Chondrocyte (in vitro differentiated cells): ENCODE results near the gene SLC25A47. TPM values are rescaled to one million over a fixed set of nuclear protein-coding genes. Genes with fewer than 3 reads are reported as not detected.

Source experiments
- DNase-seq: peaks from one replicate; pipeline ENCODE4 v3.0.0; 2021; ENCODE audit warnings: mixed read lengths, low spot score
- H3K27ac Mint-ChIP-seq: one replicate; pipeline ENCODE4 v1.8.0; 2021; ENCODE audit warnings: mild to moderate bottlenecking, moderate library complexity, mixed read lengths; ENCODE audit not compliant: unreplicated experiment
- H3K27me3 Mint-ChIP-seq: 2 replicates; pipeline ENCODE4 v1.8.0; 2021; ENCODE audit warnings: low read depth, mixed read lengths
- H3K36me3 Mint-ChIP-seq: 2 replicates; pipeline ENCODE4 v1.8.0; 2021; ENCODE audit warnings: low read depth, mixed read lengths
- H3K4me1 Mint-ChIP-seq: 2 replicates; pipeline ENCODE4 v1.8.0; 2021; ENCODE audit warnings: low read depth, mild to moderate bottlenecking, mixed read lengths
- H3K4me3 Mint-ChIP-seq: one replicate; pipeline ENCODE4 v1.8.0; 2021; ENCODE audit warnings: mild to moderate bottlenecking, moderate library complexity, mixed read lengths; ENCODE audit not compliant: unreplicated experiment
- H3K9me3 Mint-ChIP-seq: 2 replicates; pipeline ENCODE4 v1.8.0; 2021; ENCODE audit warnings: low read depth, mixed read lengths
- CTCF ChIP-seq: fragments of 200-600 bp; sonication (generic); IDR thresholded peaks from 2 replicates; pipeline ENCODE4 v1.5.0; 2021; ENCODE audit warnings: antibody characterized with exemption, mild to moderate bottlenecking, moderate library complexity
- total RNA-seq: library from RNA; stranded (reverse); gene quantifications from 3 replicates; pipeline ENCODE4 v1.2.1, GENCODE V29; 2021

SLC25A47 gene
- total RNA-seq, 1 donor from 2014 or later, result not detected

- no peak overlapping the region for H3K27ac Mint-ChIP-seq
- no peak overlapping the region for H3K4me3 Mint-ChIP-seq
- peaks cover 42% of the 10 kb centered on the region for H3K36me3 Mint-ChIP-seq
- H3K27me3 Mint-ChIP-seq, result no peaks in the 10 kb centered on the region
- no peak for DNase-seq
- no peak for TF ChIP-seq CTCF
- peaks cover 6% of the 10 kb centered on the region for H3K4me1 Mint-ChIP-seq
- H3K9me3 Mint-ChIP-seq, result peaks cover 2% of the 10 kb centered on the region
Observed at GRCh38 chr14:100359881-100360280, 36.7 kb downstream of the SLC25A47 start.

GRCh38 chr14:100361626-100362025 lies 38.5 kb downstream of the SLC25A47 start:
- no peak for DNase-seq
- Mint-ChIP-seq H3K9me3 (peaks cover 2% of the 10 kb centered on the region), H3K4me1 (peaks cover 6% of the 10 kb centered on the region), H3K27ac (no peak overlapping the region), H3K36me3 (peaks cover 49% of the 10 kb centered on the region), H3K4me3 (no peak overlapping the region), H3K27me3 (no peaks in the 10 kb centered on the region)
- no peak for TF ChIP-seq CTCF

GRCh38 chr14:100362311-100362927 lies 39.3 kb downstream of the SLC25A47 start:
- DNase-seq, result no peak
- peaks cover 47% of the 10 kb centered on the region for H3K36me3 Mint-ChIP-seq
- TF ChIP-seq CTCF, result no peak
- H3K4me3 Mint-ChIP-seq, result no peak overlapping the region
- H3K27me3 Mint-ChIP-seq, result no peaks in the 10 kb centered on the region
- H3K9me3 Mint-ChIP-seq, result peaks cover 2% of the 10 kb centered on the region
- no peak overlapping the region for H3K27ac Mint-ChIP-seq
- peaks cover 6% of the 10 kb centered on the region for H3K4me1 Mint-ChIP-seq

- H3K36me3 Mint-ChIP-seq, result peaks cover 49% of the 10 kb centered on the region
- H3K4me3 Mint-ChIP-seq, result no peak overlapping the region
- H3K9me3 Mint-ChIP-seq, result peaks cover 2% of the 10 kb centered on the region
- peaks cover 6% of the 10 kb centered on the region for H3K4me1 Mint-ChIP-seq
- no peaks in the 10 kb centered on the region for H3K27me3 Mint-ChIP-seq
- no peak for DNase-seq
- no peak for TF ChIP-seq CTCF
- H3K27ac Mint-ChIP-seq, result no peak overlapping the region
Observed at GRCh38 chr14:100363053-100363452, 39.9 kb downstream of the SLC25A47 start.

GRCh38 chr14:100364403-100364802 lies 41.3 kb downstream of the SLC25A47 start:
- Mint-ChIP-seq H3K27ac (no peak overlapping the region), H3K4me1 (peaks cover 6% of the 10 kb centered on the region), H3K4me3 (no peak overlapping the region), H3K27me3 (no peaks in the 10 kb centered on the region), H3K36me3 (peaks cover 42% of the 10 kb centered on the region), H3K9me3 (peaks cover under 1% of the 10 kb centered on the region)
- DNase-seq, result no peak
- TF ChIP-seq CTCF, result no peak
